ENCODE measurements around the gene REM2.

The REM2 gene

DNA sequence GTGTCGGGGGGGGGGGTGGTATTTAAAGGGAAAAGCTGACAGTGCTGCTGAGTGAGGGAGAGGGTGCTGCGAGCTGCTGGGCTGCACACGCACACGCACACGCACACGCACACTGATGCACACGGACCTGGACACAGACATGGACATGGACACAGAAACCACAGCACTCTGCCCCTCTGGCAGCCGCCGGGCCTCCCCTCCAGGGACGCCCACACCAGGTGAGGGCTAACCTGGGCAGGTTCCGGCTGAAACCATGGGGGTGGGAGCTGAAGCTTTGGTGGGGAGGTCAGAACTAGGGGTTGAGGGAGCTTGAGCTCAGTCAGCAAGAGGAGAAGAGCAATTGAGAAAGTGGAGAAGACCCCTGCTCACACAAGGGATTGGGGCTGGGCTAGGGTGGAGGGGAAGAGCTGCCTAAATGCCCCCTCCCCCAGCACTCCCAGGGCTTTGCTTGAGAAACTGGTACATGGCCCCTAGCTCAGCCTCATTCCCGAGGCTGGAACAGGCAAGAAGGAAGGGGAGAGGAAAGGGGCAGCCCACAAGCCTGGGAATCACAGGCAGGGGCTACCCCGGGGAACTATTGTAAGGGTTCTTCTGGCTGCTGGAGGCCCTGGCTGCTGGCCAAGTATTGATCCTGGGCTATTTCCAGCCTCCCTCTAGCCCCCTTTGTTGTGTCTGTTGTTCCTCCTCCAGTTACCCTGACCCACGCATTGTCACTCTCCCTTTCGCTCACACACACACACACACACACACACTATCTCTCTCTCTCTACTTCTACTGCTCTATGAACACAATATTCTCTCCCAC, at the start of gene REM2:
Gene REM2, plus strand, starts transcription at position 50 of the 804 bp plus-strand sequence. Its CDS starts 66 bp downstream, at position 116.
- no peak for DNase-seq (ENCODE audit: low read depth, low spot score)

GRCh38 chr14:22835505-22835904, 47.5 kb upstream of the REM2 start:
- no peak for DNase-seq (ENCODE audit: low read depth, low spot score)

DNA sequence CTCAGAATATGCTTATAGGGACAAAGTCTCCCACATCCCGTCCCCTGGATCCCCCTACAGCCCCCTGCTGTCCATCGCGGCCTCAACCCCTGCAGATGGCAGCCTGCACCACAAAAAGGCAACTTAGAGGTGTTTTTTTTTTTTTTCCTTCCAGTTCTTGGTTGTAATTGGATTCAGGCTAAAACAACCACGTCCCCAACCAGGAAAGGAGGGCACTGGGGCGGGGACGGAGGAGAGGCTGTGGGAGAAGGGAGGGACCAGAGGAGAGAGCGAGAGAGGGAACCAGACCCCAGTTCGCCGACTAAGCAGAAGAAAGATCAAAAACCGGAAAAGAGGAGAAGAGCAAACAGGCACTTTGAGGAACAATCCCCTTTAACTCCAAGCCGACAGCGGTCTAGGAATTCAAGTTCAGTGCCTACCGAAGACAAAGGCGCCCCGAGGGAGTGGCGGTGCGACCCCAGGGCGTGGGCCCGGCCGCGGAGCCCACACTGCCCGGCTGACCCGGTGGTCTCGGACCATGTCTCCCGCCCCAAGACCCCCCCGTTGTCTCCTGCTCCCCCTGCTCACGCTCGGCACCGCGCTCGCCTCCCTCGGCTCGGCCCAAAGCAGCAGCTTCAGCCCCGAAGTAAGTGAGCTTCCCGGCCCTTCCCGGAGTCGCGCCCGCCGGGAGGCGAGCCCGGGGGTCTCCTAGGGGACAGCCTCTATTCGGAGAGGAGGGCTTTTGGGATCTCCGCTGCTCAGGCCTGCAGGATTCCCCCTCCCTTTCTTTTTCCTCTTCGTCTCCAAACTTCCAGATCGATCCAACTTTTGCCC, 46.5 kb upstream of the REM2 start, which contains the start of gene MMP14:
Gene MMP14, plus strand, starts transcription at position 285 of the 813 bp plus-strand sequence. Its CDS starts 233 bp downstream, at position 518.
- DNase-seq (ENCODE audit: low read depth, low spot score), result peak; percentile 77

- DNase-seq (ENCODE audit: low read depth, low spot score), result no peak
These were observed 45.8 kb upstream of the REM2 start for GRCh38 chr14:22837114-22837749.

DNA sequence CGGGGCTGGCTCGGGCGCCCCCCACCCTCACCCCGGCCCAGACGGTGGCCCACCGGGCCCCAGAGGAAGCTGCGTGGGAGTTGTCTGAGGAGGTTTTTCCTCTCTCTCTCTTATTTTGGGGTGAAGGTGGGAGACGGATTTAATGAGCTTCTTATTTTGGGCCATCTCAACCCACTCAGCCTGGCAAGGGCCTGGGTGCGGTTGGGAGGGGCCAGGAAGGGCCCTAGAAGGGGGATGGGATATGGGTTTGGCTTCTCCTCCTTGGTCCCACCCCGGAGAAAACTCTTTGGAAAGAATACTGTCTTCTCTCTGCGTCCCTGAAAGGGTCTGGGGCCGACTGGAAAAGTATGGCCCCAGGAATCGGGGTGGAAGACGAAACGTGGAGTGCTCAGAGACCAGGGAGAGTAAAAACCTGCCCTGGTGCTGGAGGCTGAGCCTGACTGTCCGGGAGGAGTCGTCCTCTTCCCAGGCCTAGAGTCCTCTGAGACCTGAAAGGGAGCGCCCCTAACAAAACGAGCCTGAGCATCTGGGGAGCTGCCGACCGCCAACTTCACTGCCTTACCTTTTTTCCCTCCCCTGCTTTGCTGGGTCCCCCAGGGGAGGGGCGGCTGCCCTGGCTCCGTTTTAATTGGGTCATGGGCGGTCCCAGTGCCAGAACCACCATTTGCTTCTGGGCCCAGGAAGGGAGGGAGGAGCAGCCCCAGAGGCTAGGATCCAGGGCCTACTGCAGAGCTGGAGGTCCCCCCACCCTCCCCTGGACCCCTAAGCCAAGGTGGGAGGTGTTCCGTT, 45.1 kb upstream of the REM2 start:
- DNase-seq (ENCODE audit: low read depth, low spot score), result no peak

DNA sequence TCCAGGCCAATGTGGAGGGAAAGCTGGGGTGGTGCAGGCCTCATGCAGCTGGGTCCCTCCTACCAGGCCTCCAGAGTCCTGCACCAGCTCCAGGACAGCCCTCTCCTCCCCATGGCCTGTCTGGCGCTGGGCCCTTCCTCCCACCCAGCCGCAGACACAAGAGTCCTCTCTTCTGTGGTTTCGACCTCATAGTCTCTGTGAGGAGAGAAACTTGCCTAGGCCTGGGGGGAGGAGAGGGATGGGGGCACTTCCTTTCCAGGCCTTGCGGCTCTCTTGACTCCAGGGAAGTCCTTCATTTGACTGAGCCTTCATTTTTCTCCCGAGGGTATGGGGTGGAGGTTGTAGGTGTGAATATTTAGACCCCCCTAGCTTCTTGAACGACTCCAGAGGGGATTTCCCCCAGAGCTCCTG, 44.4 kb upstream of the REM2 start:
- no peak for DNase-seq (ENCODE audit: low read depth, low spot score)

- no peak for DNase-seq (ENCODE audit: low read depth, low spot score)
These were observed 43.8 kb upstream of the REM2 start for GRCh38 chr14:22839159-22839779.

- no peak for DNase-seq (ENCODE audit: low read depth, low spot score)
These were observed 41.7 kb upstream of the REM2 start for GRCh38 chr14:22841311-22841710.

DNA sequence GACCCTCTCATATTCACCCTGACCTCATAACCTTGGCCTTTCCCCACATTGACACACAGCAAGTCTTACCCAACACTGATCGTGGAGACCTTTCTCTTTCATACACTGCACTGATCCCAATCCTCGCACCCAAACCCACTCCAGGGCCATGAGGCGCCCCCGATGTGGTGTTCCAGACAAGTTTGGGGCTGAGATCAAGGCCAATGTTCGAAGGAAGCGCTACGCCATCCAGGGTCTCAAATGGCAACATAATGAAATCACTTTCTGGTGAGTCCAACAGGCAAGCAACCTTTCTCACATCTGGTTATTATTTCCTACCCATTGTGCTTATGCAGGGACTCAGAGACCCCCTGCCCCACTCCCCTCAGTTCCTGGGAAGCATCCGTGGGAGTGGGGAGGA, 41.3 kb upstream of the REM2 start:
- DNase-seq (ENCODE audit: low read depth, low spot score), result no peak

DNA sequence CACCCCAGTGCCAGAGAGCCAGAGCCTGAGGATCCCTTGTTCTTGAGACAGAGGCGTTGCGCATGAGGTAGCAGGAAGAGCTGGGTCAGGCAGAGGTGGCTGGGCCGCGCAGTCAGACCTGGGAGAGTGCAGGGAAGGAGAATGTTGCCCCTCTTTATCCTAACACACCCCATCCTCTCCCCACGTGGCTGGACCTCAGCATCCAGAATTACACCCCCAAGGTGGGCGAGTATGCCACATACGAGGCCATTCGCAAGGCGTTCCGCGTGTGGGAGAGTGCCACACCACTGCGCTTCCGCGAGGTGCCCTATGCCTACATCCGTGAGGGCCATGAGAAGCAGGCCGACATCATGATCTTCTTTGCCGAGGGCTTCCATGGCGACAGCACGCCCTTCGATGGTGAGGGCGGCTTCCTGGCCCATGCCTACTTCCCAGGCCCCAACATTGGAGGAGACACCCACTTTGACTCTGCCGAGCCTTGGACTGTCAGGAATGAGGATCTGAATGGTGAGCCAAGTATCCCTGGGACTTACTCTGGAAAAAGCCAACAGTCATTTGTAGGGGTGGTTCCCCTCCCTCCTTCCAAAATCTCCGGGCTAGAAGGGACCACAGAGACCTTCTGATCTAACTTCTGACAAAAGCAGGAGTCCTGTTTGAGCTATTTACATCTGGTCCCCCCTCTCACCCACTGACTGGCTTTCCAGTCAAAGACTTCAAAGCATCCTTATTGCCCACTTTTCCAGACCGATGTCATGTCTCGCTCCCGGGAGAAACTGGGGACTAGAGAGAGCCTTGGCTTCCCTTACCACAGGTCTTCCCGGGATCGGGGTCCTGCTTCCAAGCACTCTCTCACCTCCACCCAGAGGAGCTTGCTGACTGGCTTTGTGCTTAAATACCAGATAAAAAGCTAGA, 40.6 kb upstream of the REM2 start:
- DNase-seq (ENCODE audit: low read depth, low spot score), result no peak

GRCh38 chr14:22843123-22843925, 39.7 kb upstream of the REM2 start:
- DNase-seq (ENCODE audit: low read depth, low spot score), result no peak

DNA sequence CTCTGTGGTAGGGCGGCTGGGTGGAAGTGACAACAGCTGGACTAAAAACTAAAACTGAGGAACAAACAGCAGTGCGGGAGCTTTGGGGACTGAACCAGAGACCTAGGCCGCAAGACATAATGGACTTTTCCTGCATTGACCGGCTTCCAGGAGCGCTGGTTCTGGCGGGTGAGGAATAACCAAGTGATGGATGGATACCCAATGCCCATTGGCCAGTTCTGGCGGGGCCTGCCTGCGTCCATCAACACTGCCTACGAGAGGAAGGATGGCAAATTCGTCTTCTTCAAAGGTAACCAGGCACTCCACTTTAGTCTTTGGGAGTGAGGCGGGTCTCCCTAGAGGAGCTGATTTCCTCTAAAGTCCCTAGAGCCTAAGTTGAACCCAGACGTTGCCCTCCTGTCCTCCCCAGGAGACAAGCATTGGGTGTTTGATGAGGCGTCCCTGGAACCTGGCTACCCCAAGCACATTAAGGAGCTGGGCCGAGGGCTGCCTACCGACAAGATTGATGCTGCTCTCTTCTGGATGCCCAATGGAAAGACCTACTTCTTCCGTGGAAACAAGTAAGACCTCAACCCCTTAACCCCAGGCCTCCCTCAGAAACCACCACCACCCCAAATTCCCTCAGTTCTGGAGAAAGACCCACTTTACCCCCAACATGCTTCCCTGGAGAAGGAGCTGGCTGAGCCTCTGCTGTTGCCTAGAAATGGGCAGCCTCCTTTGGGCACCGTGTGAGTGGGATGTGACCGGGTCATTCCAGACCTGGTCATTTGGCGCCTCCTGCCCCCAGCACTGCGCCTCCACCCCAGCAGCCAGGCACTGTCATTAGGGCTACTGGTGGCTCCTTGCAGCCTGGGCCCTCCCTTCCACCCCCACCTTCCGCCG, 38.6 kb upstream of the REM2 start:
- no peak for DNase-seq (ENCODE audit: low read depth, low spot score)

GRCh38 chr14:22845103-22845394, 38.0 kb upstream of the REM2 start:
- no peak for DNase-seq (ENCODE audit: low read depth, low spot score)

GRCh38 chr14:22845821-22846625, 37.0 kb upstream of the REM2 start:
- DNase-seq (ENCODE audit: low read depth, low spot score), result no peak

DNA sequence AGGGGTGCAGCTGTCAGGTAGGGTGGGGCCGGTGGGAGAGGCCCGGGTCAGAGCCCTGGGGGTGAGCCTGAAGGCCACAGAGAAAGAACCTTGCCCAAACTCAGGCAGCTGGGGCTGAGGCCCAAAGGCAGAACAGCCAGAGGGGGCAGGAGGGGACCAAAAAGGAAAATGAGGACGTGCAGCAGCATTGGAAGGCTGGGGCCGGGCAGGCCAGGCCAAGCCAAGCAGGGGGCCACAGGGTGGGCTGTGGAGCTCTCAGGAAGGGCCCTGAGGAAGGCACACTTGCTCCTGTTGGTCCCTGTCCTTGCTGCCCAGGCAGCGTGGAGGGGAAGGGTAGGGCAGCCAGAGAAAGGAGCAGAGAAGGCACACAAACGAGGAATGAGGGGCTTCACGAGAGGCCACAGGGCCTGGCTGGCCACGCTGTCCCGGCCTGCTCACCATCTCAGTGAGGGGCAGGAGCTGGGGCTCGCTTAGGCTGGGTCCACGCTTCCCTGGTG, 36.2 kb upstream of the REM2 start:
- DNase-seq (ENCODE audit: low read depth, low spot score), result no peak

DNA sequence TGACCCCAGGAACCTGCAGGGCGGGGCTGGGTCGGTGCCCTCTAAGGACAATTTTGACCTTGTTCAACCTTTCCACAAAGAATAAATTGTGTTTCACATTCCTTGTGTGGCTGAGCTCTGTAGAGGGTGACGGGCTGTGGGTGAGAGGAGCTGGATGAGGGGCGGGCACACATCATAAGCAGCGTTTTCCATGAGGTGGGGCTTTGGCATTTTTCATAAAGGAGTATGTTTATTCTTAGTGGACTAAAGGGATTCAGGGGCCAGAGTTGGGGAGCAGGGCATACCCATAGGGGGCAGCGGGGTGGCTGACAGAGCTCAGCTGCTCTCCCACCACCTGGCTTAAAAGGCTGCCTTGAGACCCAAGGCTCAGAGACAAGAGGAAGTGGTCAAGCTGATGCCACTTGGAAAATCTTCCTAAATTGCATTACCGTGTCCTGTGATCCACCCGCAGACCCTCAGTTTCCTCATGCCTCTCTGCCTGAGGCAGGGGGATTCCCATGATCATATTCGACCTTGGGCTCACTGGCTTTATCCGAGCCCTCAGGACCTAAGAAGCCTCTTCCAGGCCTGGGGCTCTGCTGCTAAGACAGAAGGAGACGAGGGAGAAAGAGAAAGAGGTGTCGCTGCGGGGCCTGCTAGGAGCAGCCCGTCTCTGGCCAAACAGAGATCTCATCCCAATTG, 35.2 kb upstream of the REM2 start:
- no peak for DNase-seq (ENCODE audit: low read depth, low spot score)
